Loucy (cell line): ENCODE measurements around the gene ANK3.

ENCODE experiments used
- H2AFZ ChIP-seq: fragments of 200-600 bp; sonication (generic); 2 replicates; pipeline ENCODE4 v1.6.0; 2016; ENCODE audit warnings: antibody characterized with exemption, mild to moderate bottlenecking, low read length, moderate library complexity
- H3F3A ChIP-seq: fragments of 200-600 bp; 2 replicates; pipeline ENCODE4 v1.6.0; 2016; ENCODE audit warnings: antibody characterized with exemption, low read depth, mild to moderate bottlenecking
- H3K27me3 ChIP-seq: fragments of 200-600 bp; sonication (generic); 2 replicates; pipeline ENCODE4 v1.6.1; 2014; ENCODE audit warnings: low read length, mild to moderate bottlenecking; ENCODE audit not compliant: insufficient read depth, poor library complexity, severe bottlenecking
- H3K36me3 ChIP-seq: fragments of 200-600 bp; sonication (generic); 2 replicates; pipeline ENCODE4 v1.6.1; 2016; ENCODE audit warnings: low read length; ENCODE audit not compliant: insufficient read depth
- H3K4me1 ChIP-seq: fragments of 200-600 bp; sonication (generic); 2 replicates; pipeline ENCODE4 v1.5.1; 2014; ENCODE audit warnings: low read length, mild to moderate bottlenecking; ENCODE audit not compliant: insufficient read depth, poor library complexity, severe bottlenecking
- H3K4me2 ChIP-seq: fragments of 200-600 bp; sonication (generic); 2 replicates; pipeline ENCODE4 v1.6.0; 2014; ENCODE audit warnings: antibody characterized with exemption, low read length, low read depth, mild to moderate bottlenecking; ENCODE audit not compliant: poor library complexity, severe bottlenecking
- H3K4me3 ChIP-seq: fragments of 200-600 bp; sonication (generic); 2 replicates; pipeline ENCODE4 v1.5.1; 2014; ENCODE audit warnings: low read length, mild to moderate bottlenecking, mixed read lengths; ENCODE audit not compliant: poor library complexity, severe bottlenecking
- H3K79me2 ChIP-seq: fragments of 200-600 bp; sonication (generic); 2 replicates; pipeline ENCODE4 v1.6.1; 2014; ENCODE audit warnings: low read length; ENCODE audit not compliant: insufficient read depth
- H3K9ac ChIP-seq: fragments of 200-600 bp; sonication (generic); 2 replicates; pipeline ENCODE4 v1.6.0; 2014; ENCODE audit warnings: mild to moderate bottlenecking, low read depth, low read length, moderate library complexity; ENCODE audit not compliant: poor library complexity, severe bottlenecking
- H3K9me2 ChIP-seq: fragments of 200-600 bp; sonication (generic); replicated peaks from 2 replicates; pipeline ENCODE4 v1.6.1; 2016; ENCODE audit warnings: low read depth, low read length, mixed read lengths
- H3K9me3 ChIP-seq: fragments of 200-600 bp; sonication (generic); 2 replicates; pipeline ENCODE4 v1.6.1; 2014; ENCODE audit warnings: mild to moderate bottlenecking, antibody characterized with exemption, low read length, low read depth; ENCODE audit not compliant: insufficient read depth
- H4K20me1 ChIP-seq: fragments of 200-600 bp; sonication (generic); 2 replicates; pipeline ENCODE4 v1.6.0; 2014; ENCODE audit warnings: antibody characterized with exemption, low read length, mild to moderate bottlenecking; ENCODE audit not compliant: insufficient read depth, poor library complexity, severe bottlenecking
- EZH2phosphoT487 ChIP-seq: fragments of 200-600 bp; IDR thresholded peaks from 2 replicates; pipeline ENCODE4 v1.6.1; 2018; ENCODE audit warnings: antibody characterized with exemption, mild to moderate bottlenecking, moderate library complexity, borderline replicate concordance
- TF ChIP-seq, protein P1 (sequence below): fragments of 200-600 bp; sonication (generic); conservative IDR thresholded peaks from 2 replicates; pipeline ENCODE4 v1.5.1; 2014; ENCODE audit warnings: mild to moderate bottlenecking, antibody characterized with exemption, low read length

The ANK3 gene

DNA sequence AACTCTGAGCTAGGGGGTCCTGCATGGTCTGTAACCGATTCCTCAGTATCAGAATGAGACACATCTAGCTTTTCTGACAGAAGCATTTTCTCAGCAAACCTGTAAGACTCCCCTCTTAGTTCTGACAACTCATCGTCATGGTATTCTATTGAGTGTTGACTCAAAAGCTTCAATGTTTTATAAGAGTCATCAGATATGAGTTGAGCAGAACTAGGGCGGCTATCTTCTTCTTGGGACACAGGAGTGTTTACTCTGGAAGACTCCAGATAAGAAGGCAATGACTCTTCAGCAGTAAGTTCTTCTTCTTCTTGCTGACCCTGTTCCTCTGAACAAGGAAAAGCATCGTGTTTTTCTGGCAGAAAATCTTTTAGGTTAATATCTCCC is 316.3 kb downstream of the ANK3 start:
- Histone ChIP-seq H3K9me2 (no peaks in the 10 kb centered on the region), H4K20me1 (no peaks in the 10 kb centered on the region), H3F3A (no peaks in the 10 kb centered on the region), H2AFZ (no peak overlapping the region), H3K27me3 (no peaks in the 10 kb centered on the region), H3K4me1 (no peaks in the 10 kb centered on the region), H3K79me2 (no peaks in the 10 kb centered on the region), H3K9ac (no peak overlapping the region), H3K4me2 (no peak overlapping the region), H3K4me3 (no peak overlapping the region), H3K36me3 (no peaks in the 10 kb centered on the region), H3K9me3 (no peaks in the 10 kb centered on the region)
- TF ChIP-seq, protein P1, sequence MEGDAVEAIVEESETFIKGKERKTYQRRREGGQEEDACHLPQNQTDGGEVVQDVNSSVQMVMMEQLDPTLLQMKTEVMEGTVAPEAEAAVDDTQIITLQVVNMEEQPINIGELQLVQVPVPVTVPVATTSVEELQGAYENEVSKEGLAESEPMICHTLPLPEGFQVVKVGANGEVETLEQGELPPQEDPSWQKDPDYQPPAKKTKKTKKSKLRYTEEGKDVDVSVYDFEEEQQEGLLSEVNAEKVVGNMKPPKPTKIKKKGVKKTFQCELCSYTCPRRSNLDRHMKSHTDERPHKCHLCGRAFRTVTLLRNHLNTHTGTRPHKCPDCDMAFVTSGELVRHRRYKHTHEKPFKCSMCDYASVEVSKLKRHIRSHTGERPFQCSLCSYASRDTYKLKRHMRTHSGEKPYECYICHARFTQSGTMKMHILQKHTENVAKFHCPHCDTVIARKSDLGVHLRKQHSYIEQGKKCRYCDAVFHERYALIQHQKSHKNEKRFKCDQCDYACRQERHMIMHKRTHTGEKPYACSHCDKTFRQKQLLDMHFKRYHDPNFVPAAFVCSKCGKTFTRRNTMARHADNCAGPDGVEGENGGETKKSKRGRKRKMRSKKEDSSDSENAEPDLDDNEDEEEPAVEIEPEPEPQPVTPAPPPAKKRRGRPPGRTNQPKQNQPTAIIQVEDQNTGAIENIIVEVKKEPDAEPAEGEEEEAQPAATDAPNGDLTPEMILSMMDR, result no peak
- no peak for TF ChIP-seq EZH2phosphoT487

- TF ChIP-seq, protein P1, result no peak
- no peak for TF ChIP-seq EZH2phosphoT487
- Histone ChIP-seq H3K9me2 (no peaks in the 10 kb centered on the region), H3K4me3 (no peak overlapping the region), H3K79me2 (no peaks in the 10 kb centered on the region), H3K36me3 (no peaks in the 10 kb centered on the region), H4K20me1 (no peaks in the 10 kb centered on the region), H3K9ac (no peak overlapping the region), H3K4me1 (no peaks in the 10 kb centered on the region), H2AFZ (no peak overlapping the region), H3F3A (no peaks in the 10 kb centered on the region), H3K4me2 (no peak overlapping the region), H3K9me3 (no peaks in the 10 kb centered on the region), H3K27me3 (no peaks in the 10 kb centered on the region)
These were observed 320.4 kb downstream of the ANK3 start for GRCh38 chr10:60069311-60069710.

DNA sequence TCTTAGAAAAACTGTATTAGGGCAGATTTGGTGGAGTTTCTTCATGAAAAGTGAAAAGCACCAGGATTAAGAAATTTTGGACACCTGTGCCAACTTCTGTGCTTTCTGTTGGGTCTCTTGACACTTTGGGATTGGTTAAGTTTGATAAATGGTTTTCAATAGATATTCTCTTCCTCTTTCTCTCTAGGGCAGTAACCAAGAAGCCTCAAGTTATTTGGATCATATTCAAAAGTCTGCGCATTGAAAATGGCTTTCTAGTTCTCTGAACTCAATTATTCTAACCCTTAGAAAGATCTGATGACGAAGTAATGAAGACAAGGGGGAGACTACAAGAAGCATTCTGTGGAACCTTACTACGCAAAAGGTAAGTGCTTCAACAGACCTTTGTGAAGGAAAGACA is 339.3 kb downstream of the ANK3 start:
- Histone ChIP-seq H3K4me3 (no peak overlapping the region), H3K27me3 (no peaks in the 10 kb centered on the region), H3K4me2 (no peak overlapping the region), H3K9ac (no peak overlapping the region), H3K4me1 (no peaks in the 10 kb centered on the region), H3K79me2 (no peaks in the 10 kb centered on the region), H3K9me3 (no peaks in the 10 kb centered on the region), H3K36me3 (no peaks in the 10 kb centered on the region), H3F3A (no peaks in the 10 kb centered on the region), H4K20me1 (no peaks in the 10 kb centered on the region), H3K9me2 (no peaks in the 10 kb centered on the region), H2AFZ (no peak overlapping the region)
- TF ChIP-seq EZH2phosphoT487, result no peak

GRCh38 chr10:60048091-60048501 is 341.6 kb downstream of the ANK3 start:
- H3K4me2 ChIP-seq, result no peak overlapping the region
- H4K20me1 ChIP-seq, result no peaks in the 10 kb centered on the region
- no peaks in the 10 kb centered on the region for H3K27me3 ChIP-seq
- no peaks in the 10 kb centered on the region for H3K36me3 ChIP-seq
- no peak overlapping the region for H3K4me3 ChIP-seq
- H3K9ac ChIP-seq, result no peak overlapping the region
- H3K9me2 ChIP-seq, result no peaks in the 10 kb centered on the region
- no peaks in the 10 kb centered on the region for H3F3A ChIP-seq
- no peak overlapping the region for H2AFZ ChIP-seq
- TF ChIP-seq, protein P1, result no peak
- TF ChIP-seq EZH2phosphoT487, result no peak
- H3K9me3 ChIP-seq, result no peaks in the 10 kb centered on the region
- H3K4me1 ChIP-seq, result no peaks in the 10 kb centered on the region
- H3K79me2 ChIP-seq, result no peaks in the 10 kb centered on the region
